Uterus (tissue), 2 donors: ENCODE measurements around the gene C1orf87.

ENCODE experiments used
- POLR2A ChIP-seq, 2 donors: fragments of 450-650 bp; IDR thresholded peaks; one replicate each; pipeline ENCODE4 v1.6.1; 2016; ENCODE audit warnings: antibody characterized with exemption in 2 of 2, mild to moderate bottlenecking in 1 of 2, moderate library complexity in 1 of 2
- TF ChIP-seq, protein P1 (sequence below), 4 experiments: fragments of 200-600 bp in 2 of 4; fragments of 450-650 bp in 2 of 4; sonication (generic) in 2 of 4; IDR thresholded peaks; one replicate each; pipeline ENCODE4 v1.5.1; 2016 to 2019; ENCODE audit warnings: antibody characterized with exemption in 4 of 4, mild to moderate bottlenecking in 2 of 4, moderate library complexity in 1 of 4

DNA sequence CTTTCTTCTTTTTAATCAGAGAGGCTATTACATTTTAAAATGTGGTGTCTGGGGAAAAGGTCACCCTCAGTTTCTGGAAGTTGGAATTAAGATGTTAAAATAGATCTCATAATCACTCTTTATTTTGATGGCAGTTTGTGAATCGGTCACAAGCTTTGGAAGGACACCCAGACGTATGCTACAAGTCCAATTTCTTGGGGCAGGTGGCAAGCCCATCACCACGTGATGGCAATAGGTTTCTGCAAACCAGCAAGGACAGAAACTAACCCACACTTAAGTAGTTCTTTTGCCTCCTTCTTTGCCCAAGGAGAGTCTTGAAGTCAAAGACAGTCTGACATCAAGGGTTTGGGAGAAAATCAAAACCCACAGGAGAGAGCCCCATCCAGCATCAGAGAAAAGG is 72.9 kb downstream of the C1orf87 start:
- TF ChIP-seq, protein P1, sequence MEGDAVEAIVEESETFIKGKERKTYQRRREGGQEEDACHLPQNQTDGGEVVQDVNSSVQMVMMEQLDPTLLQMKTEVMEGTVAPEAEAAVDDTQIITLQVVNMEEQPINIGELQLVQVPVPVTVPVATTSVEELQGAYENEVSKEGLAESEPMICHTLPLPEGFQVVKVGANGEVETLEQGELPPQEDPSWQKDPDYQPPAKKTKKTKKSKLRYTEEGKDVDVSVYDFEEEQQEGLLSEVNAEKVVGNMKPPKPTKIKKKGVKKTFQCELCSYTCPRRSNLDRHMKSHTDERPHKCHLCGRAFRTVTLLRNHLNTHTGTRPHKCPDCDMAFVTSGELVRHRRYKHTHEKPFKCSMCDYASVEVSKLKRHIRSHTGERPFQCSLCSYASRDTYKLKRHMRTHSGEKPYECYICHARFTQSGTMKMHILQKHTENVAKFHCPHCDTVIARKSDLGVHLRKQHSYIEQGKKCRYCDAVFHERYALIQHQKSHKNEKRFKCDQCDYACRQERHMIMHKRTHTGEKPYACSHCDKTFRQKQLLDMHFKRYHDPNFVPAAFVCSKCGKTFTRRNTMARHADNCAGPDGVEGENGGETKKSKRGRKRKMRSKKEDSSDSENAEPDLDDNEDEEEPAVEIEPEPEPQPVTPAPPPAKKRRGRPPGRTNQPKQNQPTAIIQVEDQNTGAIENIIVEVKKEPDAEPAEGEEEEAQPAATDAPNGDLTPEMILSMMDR (IDR thresholded peaks at IDR 0.05) = no peak
- no peak for TF ChIP-seq POLR2A (IDR thresholded peaks at IDR 0.05)
